Stimulated activated CD8-positive, alpha-beta memory T cell treated with anti-CD3 and anti-CD28 coated beads, Interleukin-15, amount 100 ng/mL, for 4 hours (primary cell): ENCODE measurements around the gene A4GALT.

Experiments used
- DNase-seq, 2 donors: peaks; one replicate each; pipeline ENCODE4 v3.0.0-alpha.2; 2020; ENCODE audit warnings: low read depth in 2 of 2

Gene A4GALT

DNA sequence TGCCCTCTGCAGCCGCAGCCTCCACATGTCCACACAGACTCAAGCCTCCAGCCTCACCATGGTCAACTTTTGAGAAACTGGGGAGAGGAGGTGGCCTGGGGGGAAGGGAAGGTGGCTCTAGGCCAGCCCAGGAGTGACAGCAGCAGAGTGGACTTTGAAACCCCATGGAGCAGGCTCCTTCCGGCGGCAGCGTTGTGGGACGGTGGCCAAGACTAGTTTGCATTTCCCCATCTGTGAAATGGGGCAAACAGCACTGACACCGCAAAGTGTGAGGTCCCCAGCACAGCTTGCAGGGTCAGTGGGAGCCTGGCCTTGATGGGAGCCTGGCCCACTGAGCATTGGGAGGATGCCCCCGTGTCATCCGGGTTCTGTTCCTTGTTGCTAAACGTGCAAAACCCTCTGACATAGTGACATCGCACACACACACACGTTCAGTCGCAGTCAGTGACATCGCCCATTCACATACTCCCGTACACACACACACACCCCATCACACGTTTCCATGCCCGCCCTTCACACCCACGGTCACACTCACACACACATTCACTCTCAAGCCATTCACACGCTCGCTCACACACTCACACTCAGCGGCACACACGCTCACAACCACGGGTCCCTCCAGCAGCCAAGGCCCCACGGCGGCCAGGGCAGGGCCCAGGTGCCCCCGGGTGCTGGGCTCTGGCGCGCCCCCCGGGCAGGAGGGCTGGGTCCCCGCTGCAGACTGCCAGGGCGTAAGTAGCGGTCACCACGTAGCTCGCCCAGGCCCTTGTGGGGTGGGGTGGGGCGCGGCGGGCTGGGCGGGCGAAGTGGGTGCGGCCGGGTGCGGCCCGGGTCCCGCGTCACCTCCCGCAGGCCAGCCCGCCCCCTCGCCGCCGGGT is 72.1 kb downstream of the A4GALT start:
- DNase-seq = peak in 1 of 2 donors; percentile 12

DNA sequence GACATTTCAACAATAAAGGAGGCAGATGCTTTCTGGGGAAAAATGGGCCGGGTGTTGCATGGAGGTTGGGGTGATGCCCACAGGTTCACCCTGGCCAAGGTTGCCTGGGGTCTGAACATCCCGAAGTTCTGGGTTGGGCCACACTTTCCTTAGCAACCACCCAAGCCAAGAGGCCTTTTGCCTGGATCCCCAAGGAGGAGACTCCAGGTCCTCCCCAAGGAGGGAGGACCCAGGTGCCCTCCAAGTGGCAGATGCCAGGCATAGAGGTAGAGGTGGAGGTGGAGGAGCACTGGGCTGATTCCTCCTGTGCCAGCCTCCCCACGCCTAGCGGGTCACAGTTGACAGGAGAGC is 72.7 kb downstream of the A4GALT start:
- DNase-seq = no peak

DNA sequence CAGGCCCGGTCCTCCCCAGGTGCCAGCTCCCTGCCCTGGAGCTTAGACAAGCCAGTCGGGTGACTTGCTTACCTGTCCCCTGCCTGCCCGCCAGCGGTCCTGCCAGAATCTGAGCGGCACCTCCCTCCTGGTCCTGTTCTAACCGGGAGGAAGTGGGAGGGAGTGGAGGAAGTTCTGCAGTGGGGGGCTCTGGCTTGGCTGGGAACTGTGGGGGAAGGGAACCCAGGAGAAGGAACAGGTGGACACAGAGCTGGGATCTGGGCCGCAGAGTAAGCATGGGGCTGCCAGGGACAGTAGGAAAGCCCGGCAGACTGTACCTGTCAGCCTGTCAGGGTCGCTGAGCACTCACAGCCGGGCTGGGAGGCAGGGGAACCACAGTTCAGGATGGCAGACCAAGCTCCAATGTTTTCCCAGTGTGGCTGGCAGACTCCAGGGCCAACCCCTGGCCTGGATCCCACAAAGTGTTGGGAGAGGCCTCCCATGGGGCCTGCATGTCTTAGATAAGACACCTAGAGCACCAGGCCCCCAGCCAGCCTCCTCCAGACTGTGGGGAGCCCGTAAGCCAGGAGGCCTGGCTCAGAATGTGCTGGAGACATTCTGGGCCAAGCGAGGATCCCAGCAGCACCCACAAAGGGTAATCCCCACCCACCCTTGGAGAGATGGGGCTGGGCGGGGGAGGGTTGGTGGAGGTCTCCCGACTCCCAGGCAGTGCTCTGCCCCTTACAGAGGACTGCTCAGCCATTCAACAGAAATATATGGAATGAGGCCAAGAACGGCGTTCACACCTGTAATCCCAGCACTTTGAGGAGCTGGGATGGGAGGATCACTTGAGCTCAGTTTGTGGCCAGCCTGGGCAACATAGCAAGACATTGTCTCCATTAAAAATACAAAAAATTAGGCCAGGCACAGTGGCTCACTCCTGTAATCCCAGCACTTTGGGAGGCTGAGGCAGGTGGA is 73.8 kb downstream of the A4GALT start:
- no peak for DNase-seq

DNA sequence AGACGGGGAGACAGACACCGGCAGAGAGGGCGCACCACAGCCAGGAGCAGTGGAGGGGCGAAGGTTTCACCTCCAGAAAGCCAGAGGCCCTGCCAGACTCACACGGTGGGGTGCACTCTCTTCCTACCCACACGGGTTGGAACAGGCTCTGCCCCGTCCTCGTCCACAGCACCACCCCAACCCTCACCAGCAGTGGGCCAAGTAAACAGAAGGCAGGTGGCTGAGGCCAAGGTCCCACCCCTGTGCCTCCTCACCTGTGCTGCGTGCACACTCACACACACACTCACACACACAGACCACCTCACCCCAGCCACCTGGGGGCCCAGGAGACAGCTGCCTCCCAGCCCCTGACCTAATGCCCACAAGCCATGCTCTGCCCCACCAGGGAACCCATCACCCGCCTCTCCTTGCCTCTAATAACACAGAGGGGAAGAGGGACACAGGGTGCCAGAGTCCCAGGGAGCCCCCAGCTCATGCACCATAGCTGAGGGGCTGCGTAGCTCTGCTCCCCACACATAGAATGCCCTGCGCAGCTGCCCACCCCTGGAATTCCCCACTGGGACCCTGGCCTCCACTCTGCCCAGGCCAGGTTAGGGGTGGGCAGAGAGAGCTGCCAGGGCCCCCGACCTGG is 74.6 kb downstream of the A4GALT start:
- no peak for DNase-seq

DNA sequence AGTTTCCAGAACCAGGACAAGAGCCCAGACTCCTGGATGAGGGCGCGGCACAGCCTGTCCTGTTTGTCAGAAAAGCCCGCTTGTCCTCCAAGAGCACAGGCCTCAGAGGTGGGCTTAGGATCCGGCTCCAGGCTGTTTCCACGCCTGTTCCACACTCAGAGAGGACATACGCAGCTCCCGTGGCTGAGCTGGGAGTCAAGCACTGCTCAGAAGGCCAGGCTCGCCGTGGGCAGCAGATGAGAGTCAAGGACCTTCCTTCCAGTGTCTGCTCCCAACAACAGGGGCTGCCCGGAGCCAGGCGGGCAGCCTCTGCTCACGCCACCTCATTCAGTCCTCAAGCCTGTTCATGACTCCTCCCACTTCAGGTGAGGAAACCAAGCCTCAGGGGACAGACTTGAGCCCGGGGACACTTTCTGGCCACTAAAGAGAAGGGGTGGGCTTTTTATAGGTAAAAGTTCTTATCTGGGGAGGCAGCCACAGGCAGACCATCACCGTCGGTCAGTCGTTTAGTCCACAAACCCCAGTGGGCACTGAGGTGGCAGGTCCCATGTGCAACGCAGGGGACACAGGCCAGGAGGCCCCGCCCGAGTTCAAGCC is 75.2 kb downstream of the A4GALT start:
- no peak for DNase-seq

DNA sequence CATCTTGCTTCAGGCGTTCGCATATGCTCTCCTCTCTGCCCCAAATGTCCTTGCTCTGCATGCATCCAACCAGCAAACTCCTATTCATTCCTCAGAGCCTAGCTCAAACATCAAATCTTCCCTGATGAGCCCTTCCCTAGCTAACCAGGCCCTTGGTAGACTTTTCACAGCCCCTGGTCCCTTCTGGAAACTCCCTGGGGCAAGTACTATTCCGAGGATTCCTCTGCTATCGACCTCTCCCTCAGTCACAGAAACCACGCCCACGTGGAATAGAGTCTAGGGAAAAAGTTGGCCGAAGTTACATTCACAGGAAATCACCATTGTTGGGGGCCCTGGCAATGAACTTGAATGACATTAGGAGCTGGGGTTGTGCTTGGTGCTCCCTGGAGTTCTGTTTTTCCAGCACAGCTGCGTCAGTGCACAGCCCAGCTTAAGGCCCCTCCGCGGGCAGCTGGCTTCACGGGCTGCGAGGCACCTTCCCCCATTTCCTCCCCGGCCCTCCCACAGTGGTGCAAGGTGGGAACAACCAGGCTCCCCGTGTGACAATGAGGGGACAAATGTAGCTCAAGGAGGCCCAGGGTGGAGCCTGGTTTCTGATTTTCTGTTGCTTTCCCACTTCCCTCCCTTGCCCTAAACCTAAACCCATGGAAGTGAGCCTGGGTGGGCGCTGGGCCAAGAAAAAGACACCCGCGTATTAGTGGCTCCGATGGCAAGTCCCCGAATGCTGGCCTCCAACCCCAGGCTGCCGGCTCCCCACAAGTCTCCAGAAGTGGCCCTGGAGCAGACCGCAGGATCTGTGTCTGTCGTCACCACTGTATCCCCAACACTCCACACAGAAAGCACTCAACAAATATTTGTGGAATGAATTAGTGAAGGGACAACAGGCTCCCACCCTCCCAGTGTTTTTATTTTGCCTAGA is 76.0 kb downstream of the A4GALT start:
- no peak for DNase-seq

DNA sequence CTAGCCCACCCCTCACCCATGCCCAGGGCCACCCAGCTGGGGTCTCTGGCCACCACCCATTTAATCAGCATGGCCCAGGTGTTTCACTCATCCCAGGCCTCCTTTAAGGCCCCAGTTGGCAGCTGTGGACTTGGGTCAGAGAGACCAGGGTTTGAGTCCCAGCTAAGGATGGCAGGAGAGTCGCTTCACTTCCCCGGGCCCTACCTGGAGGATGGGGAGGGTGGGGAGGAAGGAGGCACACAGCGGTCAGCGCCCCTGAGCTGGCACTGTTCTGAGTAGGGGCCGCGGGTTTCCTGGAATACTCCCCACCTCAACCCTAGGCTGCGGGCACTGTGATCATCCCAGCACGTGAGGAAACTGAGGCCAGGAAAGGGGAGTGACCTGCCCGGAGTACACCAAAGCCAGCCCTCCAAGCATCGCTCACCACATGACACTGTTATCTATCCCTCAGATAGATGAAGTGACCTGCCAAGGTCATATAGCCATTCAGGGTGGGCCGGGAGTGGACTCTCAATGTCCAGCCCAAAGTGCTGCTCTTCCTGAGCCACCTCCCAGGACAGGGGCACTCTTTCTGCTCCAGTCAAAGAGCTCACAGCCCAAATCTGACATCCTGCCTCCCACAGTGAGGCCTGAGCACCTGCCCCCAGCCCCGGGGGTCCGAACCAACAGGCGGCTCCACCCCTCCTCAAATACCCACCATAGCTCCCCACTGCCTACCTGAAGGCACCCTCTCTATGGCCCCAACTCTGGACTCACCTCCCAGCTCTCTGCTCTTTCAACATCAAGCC is 76.8 kb downstream of the A4GALT start:
- DNase-seq = no peak

DNA sequence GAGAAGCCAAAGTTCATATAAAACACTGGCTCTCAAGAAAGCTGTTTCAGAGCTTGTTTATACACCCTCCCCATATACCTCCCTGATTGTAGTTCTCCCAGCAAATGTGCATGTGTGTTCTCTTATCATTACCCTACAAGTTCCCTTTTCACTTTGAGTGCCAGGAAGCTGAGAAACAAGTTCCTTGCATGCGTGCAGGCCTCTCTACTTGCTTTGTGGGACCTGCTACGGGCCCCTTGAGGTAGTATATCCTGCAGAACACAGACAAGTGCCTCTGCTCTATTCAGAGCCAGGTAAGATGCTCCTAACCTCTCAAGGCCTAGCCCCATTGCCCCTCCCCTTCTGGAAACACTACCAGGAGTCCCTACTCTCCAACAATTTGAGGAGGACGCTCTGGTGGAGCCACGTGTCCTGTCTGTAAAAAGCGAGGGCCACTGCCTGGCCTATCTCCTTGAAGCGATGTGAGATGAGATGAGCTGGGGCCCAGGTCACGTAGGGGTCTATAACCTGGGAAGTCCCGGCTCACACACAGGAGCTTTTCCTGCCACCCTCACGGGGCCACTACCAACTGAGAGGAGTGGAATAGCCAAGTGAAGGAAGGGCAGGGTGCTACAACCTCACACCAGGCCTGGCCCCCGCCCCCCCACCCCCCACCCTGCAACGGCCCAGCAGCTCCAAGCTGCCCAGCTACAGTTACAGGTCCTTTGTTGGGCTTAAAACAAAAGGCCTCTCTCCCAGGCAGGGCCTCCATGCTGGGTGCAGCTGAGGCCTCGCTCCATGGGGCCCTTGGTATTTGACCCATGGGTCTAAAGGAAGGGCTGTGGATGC is 77.7 kb downstream of the A4GALT start:
- no peak for DNase-seq
